WERI-Rb-1 (cell line): Measurements from ENCODE around the gene VMAC.

Source experiments
- DNase-seq: peaks from one replicate; pipeline ENCODE4 v3.0.0-alpha.2; 2020
- H3K27ac ChIP-seq: fragments of 250-450 bp; sonication (Bioruptor Pico); 2 replicates; pipeline ENCODE4 v1.5.1; 2020; ENCODE audit warnings: mild to moderate bottlenecking, moderate library complexity
- H3K27me3 ChIP-seq: fragments of 250-450 bp; sonication (Bioruptor Pico); 2 replicates; pipeline ENCODE4 v1.5.1; 2021; ENCODE audit warnings: mild to moderate bottlenecking, low read depth, moderate library complexity; ENCODE audit not compliant: insufficient read depth, severe bottlenecking
- H3K36me3 ChIP-seq: fragments of 250-450 bp; sonication (Bioruptor Pico); 2 replicates; pipeline ENCODE4 v1.5.1; 2020; ENCODE audit warnings: mild to moderate bottlenecking, moderate library complexity
- H3K4me3 ChIP-seq: 2 replicates; pipeline ENCODE4 v1.5.1; 2011; ENCODE audit warnings: low read depth, mild to moderate bottlenecking, control low read depth, low read length
- H3K9me3 ChIP-seq: fragments of 250-450 bp; sonication (Bioruptor Pico); 2 replicates; pipeline ENCODE4 v1.5.1; 2021; ENCODE audit warnings: mild to moderate bottlenecking, moderate library complexity; ENCODE audit not compliant: severe bottlenecking
- TF ChIP-seq, protein P1 (sequence below): IDR thresholded peaks from 2 replicates; pipeline ENCODE4 v1.5.1; 2011; ENCODE audit warnings: low read depth, mild to moderate bottlenecking, control low read depth, inconsistent platforms, low read length

VMAC gene

DNA sequence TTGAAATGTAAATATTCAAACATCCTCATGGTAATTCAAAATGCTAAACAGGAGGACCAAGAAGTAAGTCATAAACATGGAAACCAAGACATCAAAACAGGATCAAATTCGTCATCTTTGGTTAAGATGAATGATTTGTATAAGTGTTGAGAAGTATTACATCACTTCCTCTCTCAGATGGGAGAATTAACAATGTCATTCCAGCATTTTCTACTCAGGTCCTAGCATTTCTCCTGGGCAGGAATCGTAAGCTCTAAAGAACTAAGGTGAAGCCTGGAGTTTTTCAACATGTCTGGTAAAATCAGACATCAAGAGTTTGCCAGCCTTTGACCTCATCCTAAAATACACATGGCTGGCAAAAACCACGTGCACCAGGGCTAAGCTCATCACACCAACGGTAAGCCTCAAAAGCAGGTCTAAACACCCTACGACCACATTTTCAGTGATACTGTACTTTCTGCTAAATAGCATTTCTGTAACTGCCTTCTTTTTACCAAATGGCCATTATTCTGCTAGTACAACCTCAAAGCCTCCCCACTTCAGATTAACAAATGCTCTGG is 48.4 kb downstream of the VMAC start:
- TF ChIP-seq, protein P1, sequence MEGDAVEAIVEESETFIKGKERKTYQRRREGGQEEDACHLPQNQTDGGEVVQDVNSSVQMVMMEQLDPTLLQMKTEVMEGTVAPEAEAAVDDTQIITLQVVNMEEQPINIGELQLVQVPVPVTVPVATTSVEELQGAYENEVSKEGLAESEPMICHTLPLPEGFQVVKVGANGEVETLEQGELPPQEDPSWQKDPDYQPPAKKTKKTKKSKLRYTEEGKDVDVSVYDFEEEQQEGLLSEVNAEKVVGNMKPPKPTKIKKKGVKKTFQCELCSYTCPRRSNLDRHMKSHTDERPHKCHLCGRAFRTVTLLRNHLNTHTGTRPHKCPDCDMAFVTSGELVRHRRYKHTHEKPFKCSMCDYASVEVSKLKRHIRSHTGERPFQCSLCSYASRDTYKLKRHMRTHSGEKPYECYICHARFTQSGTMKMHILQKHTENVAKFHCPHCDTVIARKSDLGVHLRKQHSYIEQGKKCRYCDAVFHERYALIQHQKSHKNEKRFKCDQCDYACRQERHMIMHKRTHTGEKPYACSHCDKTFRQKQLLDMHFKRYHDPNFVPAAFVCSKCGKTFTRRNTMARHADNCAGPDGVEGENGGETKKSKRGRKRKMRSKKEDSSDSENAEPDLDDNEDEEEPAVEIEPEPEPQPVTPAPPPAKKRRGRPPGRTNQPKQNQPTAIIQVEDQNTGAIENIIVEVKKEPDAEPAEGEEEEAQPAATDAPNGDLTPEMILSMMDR: no peak
- no peak overlapping the region for H3K27ac ChIP-seq
- no peak overlapping the region for H3K4me3 ChIP-seq

DNA sequence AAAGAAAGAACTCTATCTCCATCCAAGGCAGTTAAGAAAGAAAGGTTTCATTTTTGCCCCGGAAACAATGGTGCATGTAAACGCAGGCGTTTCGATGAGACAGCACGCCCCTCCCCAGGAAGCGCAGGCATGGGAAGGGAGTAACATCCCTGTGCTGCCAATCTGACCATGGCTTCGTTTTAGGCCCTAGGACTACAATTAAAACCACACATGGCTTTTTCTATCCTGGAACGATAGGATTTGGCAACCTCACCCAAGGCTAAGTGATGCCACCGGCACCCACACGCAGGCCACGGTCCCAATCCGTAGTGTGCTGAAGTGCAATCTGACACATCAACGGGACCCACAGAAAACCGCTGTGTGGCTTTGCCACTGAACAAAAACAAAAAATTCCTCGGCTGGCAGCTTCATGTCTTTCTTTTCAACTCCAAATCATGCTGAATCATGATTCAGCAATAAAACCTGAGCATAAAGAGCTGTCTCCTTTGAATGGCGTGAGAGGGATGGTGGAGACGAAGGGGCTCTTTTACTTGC is 49.1 kb downstream of the VMAC start:
- H3K4me3 ChIP-seq: no peak overlapping the region
- DNase-seq: no peak

More for the DNA sequence above, 48.4 kb downstream of the VMAC start:
- Histone ChIP-seq H3K36me3 (peaks cover 33% of the 10 kb centered on the region), H3K27me3 (no peaks in the 10 kb centered on the region), H3K9me3 (no peaks in the 10 kb centered on the region)
- no peak for DNase-seq

DNA sequence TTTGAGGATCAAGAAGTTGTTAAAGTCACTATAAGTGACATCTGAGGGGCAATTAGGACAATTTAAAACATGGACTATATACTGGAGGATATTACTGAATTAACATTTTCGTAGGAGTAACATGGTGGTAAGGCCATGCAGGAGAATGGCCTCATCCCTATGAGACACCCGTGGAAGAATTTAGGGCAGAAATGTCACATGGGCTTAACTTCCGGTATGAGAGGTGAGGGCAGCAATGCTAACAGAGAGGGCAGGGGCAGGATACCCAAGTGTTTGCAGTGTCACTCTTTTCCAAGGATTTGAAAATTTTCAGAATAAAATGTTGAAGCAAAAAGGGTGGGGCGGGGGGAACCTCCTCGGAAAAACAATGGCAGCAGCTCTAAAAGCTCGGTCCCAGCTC is 49.6 kb downstream of the VMAC start:
- Histone ChIP-seq H3K9me3 (no peaks in the 10 kb centered on the region), H3K27me3 (no peaks in the 10 kb centered on the region), H3K36me3 (peaks cover 30% of the 10 kb centered on the region), H3K27ac (no peak overlapping the region), H3K4me3 (no peak overlapping the region)
- no peak for DNase-seq
- TF ChIP-seq, protein P1: no peak

More for the DNA sequence above, 49.1 kb downstream of the VMAC start:
- TF ChIP-seq, protein P1: no peak
- H3K36me3 ChIP-seq: peaks cover 36% of the 10 kb centered on the region
- no peaks in the 10 kb centered on the region for H3K9me3 ChIP-seq
- no peak overlapping the region for H3K27ac ChIP-seq
- H3K27me3 ChIP-seq: no peaks in the 10 kb centered on the region

DNA sequence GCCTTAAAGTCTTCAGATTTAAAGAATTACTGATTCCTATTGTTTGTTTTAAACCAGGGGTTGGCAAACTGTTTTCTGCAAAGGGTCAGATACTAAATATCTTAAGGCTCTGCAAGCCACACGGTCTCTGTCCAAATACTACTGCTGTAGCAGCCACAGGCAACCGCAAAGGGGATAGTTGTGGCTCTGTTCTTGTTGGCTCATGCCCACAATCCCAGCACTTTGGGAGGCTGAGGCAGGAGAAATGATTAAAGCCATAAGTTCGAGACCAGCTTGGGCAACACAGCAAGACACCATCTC is 50.9 kb downstream of the VMAC start:
- no peaks in the 10 kb centered on the region for H3K27me3 ChIP-seq
- TF ChIP-seq, protein P1: no peak
- H3K27ac ChIP-seq: no peak overlapping the region
- H3K4me3 ChIP-seq: no peak overlapping the region
- no peak for DNase-seq
- H3K9me3 ChIP-seq: no peaks in the 10 kb centered on the region
- peaks cover 19% of the 10 kb centered on the region for H3K36me3 ChIP-seq

DNA sequence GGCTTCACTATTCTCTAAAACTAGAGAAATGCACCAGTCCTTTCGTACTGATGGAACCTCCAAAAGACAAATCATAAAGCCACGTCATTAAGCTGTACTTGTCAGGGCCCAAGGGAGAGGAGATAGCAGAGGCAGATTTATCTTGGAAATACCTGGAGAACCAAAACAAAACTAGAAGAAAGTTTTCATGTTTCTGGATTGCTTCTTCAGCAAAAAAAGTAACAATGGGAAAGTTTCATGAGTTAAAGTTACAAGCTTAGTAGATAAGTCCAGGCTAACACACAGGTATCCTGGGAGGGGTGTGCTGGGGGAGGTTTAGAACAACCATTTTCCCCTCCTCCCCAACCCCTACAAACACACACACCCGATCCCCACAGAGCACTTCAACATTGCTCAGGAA is 51.7 kb downstream of the VMAC start:
- TF ChIP-seq, protein P1: no peak
- H3K4me3 ChIP-seq: no peak overlapping the region
- H3K9me3 ChIP-seq: no peaks in the 10 kb centered on the region
- peaks cover 14% of the 10 kb centered on the region for H3K36me3 ChIP-seq
- no peak overlapping the region for H3K27ac ChIP-seq
- no peaks in the 10 kb centered on the region for H3K27me3 ChIP-seq
- no peak for DNase-seq

DNA sequence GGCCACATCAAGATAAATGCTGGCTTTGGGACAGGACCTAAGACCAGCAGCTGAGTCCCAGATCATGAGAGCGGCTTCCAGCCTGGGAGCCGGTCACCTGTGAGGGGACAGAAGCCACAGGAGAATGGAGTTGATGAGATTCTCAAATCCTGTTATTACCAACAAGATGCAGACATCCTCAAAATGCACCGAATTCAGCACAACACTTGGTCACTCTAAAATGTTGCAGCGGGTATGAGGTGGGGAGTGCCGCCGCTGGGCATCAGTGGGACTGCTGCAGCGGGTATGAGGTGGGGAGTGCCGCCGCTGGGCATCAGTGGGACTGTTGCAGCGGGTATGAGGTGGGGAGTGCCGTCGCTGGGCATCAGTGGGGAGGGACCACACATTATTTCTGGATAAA is 52.1 kb downstream of the VMAC start:
- Histone ChIP-seq H3K9me3 (no peaks in the 10 kb centered on the region), H3K36me3 (peaks cover 14% of the 10 kb centered on the region), H3K27me3 (no peaks in the 10 kb centered on the region), H3K27ac (no peak overlapping the region), H3K4me3 (no peak overlapping the region)
- DNase-seq: no peak
- TF ChIP-seq, protein P1: no peak
